KOPT-K1 (cell line): ENCODE data around the gene MAGED4.
"Not testable (repeated sequence)": the region's sequence is repeated elsewhere in the genome, so short reads cannot be mapped to it uniquely, and the experiment has no call there.

Experiments used
- H3K27ac ChIP-seq: fragments of 200-600 bp; sonication (generic); 2 replicates; pipeline ENCODE4 v1.5.1; 2016; ENCODE audit warnings: antibody characterized with exemption, mild to moderate bottlenecking, low read depth, low read length; ENCODE audit not compliant: poor library complexity, severe bottlenecking
- H3K36me3 ChIP-seq: fragments of 200-600 bp; sonication (generic); 2 replicates; pipeline ENCODE4 v1.5.1; 2017; ENCODE audit warnings: antibody characterized with exemption, mild to moderate bottlenecking, low read length, moderate library complexity; ENCODE audit not compliant: insufficient read depth
- H3K9me3 ChIP-seq: fragments of 200-600 bp; sonication (generic); 2 replicates; pipeline ENCODE4 v1.5.1; 2017; ENCODE audit warnings: antibody characterized with exemption, low read length, mild to moderate bottlenecking; ENCODE audit not compliant: insufficient read depth, poor library complexity, severe bottlenecking

Gene MAGED4

GRCh38 chrX:52184440-52185077, at the start of gene MAGED4:
MAGED4 (plus strand) TSS chrX:52184888; CDS start chrX:52185923, 1,035 bp downstream.
- not testable (repeated sequence) for H3K9me3 ChIP-seq, H3K36me3 ChIP-seq, H3K27ac ChIP-seq

GRCh38 chrX:52138830-52139544, 45.7 kb upstream of the MAGED4 start:
- no peak overlapping the region for H3K27ac ChIP-seq
- no peaks in the 10 kb centered on the region for H3K36me3 ChIP-seq
- no peaks in the 10 kb centered on the region for H3K9me3 ChIP-seq

GRCh38 chrX:52139545-52139895, 45.2 kb upstream of the MAGED4 start:
- no peaks in the 10 kb centered on the region for H3K36me3 ChIP-seq
- H3K9me3 ChIP-seq: no peaks in the 10 kb centered on the region
- H3K27ac ChIP-seq: no peak overlapping the region

- no peaks in the 10 kb centered on the region for H3K9me3 ChIP-seq
- no peak overlapping the region for H3K27ac ChIP-seq
- H3K36me3 ChIP-seq: no peaks in the 10 kb centered on the region
Observed at GRCh38 chrX:52140020-52140419, 44.7 kb upstream of the MAGED4 start.

- not testable (repeated sequence) for H3K36me3 ChIP-seq, H3K27ac ChIP-seq, H3K9me3 ChIP-seq
Observed at GRCh38 chrX:52150667-52151066, 34.0 kb upstream of the MAGED4 start.

- H3K27ac ChIP-seq, H3K9me3 ChIP-seq, H3K36me3 ChIP-seq: not testable (repeated sequence)
Observed at GRCh38 chrX:52160140-52160539, 24.5 kb upstream of the MAGED4 start.

- Histone ChIP-seq H3K36me3 (no peaks in the 10 kb centered on the region), H3K27ac (no peak overlapping the region), H3K9me3 (no peaks in the 10 kb centered on the region)
Observed at GRCh38 chrX:52166840-52167239, 17.8 kb upstream of the MAGED4 start.

GRCh38 chrX:52171055-52171454, 13.6 kb upstream of the MAGED4 start:
- H3K9me3 ChIP-seq, H3K27ac ChIP-seq, H3K36me3 ChIP-seq: not testable (repeated sequence)

GRCh38 chrX:52185078-52185453, 378 bp downstream of the MAGED4 start:
- not testable (repeated sequence) for H3K27ac ChIP-seq

GRCh38 chrX:52211405-52211804, 26.7 kb downstream of the MAGED4 start:
- H3K9me3 ChIP-seq, H3K27ac ChIP-seq, H3K36me3 ChIP-seq: not testable (repeated sequence)

More at GRCh38 chrX:52185078-52185453, 378 bp downstream of the MAGED4 start:
- not testable (repeated sequence) for H3K9me3 ChIP-seq, H3K36me3 ChIP-seq

GRCh38 chrX:52213276-52213675, 28.6 kb downstream of the MAGED4 start:
- no peaks in the 10 kb centered on the region for H3K36me3 ChIP-seq
- H3K27ac ChIP-seq: no peak overlapping the region
- H3K9me3 ChIP-seq: no peaks in the 10 kb centered on the region

GRCh38 chrX:52216541-52216940, 31.9 kb downstream of the MAGED4 start:
- H3K27ac ChIP-seq: no peak overlapping the region
- H3K9me3 ChIP-seq: no peaks in the 10 kb centered on the region
- H3K36me3 ChIP-seq: no peaks in the 10 kb centered on the region

GRCh38 chrX:52217494-52218160, 32.9 kb downstream of the MAGED4 start:
- H3K9me3 ChIP-seq: no peaks in the 10 kb centered on the region
- H3K27ac ChIP-seq: no peak overlapping the region
- no peaks in the 10 kb centered on the region for H3K36me3 ChIP-seq

- Histone ChIP-seq H3K9me3 (no peaks in the 10 kb centered on the region), H3K27ac (no peak overlapping the region), H3K36me3 (no peaks in the 10 kb centered on the region)
Observed at GRCh38 chrX:52220936-52221335, 36.2 kb downstream of the MAGED4 start.
